Right renal pelvis (tissue), 4 donors: ENCODE data around the gene RELN. TPM values are rescaled to one million over a fixed set of nuclear protein-coding genes. Genes with fewer than 3 reads are reported as not detected.
"Not testable (repeated sequence)": the region's sequence is repeated elsewhere in the genome, so short reads cannot be mapped to it uniquely, and the experiment has no call there.

Experiments
- DNase-seq, 4 donors: peaks; one replicate each; pipeline ENCODE4 v3.0.0-alpha.2; 2013; ENCODE audit warnings: low read depth in 4 of 4, low spot score in 3 of 4, missing footprints in 1 of 4
- polyA plus RNA-seq, 4 donors: library from polyadenylated mRNA; unstranded; fragments of 120-200 nt; gene quantifications; one replicate each; pipeline ENCODE4 v1.2.1, GENCODE V29; 2013; ENCODE audit not compliant: insufficient read length in 4 of 4

Gene RELN
- polyA plus RNA-seq, 4 donors: 12.9 to 24.5 (median 18.7) TPM

DNA sequence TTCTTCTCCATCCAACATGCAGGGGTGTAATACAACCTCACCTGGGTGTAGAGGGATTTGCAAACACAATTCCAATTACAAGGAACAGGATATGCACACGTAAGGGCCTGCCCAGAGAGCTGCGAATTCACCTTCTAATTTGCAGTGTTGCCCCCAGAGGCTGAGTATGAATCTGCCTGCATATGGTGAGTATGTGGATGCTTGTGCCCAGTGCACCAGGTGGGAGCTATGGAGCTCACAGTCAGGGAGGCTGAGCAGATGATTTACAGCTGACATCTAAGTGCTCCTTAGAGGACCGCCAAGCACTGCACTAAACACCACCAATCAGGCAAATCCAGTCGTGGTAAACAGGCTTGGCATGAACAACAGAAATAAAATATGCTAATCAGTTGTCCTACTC, 132.0 kb downstream of the RELN start:
- no peak for DNase-seq

DNA sequence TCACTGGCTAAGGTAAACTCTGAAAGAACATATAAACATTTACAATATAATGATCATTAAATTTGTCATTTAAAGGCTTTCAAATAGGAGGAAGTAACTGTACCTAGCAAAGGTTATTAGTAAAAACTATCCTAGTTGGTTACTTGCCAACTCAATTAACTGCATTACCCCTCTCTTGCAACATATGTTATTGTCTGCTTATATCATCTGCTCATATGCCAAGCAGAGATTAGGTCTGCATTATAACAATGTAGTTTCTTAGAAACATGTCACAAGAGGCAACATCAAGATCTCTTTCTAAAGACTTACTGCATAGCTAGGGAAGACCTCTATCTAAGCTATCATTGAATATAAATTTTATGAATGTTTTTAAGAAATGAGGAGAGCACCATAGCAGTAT, 132.5 kb downstream of the RELN start:
- DNase-seq: no peak

GRCh38 chr7:103855671-103856070, 133.8 kb downstream of the RELN start:
- no peak for DNase-seq

- DNase-seq: no peak
These were observed 134.8 kb downstream of the RELN start for GRCh38 chr7:103854611-103855010.

- DNase-seq: peak in 3 of 4 donors; percentile 37 to 51 (median 43)
These were observed 138.1 kb downstream of the RELN start for GRCh38 chr7:103851357-103851756.

DNA sequence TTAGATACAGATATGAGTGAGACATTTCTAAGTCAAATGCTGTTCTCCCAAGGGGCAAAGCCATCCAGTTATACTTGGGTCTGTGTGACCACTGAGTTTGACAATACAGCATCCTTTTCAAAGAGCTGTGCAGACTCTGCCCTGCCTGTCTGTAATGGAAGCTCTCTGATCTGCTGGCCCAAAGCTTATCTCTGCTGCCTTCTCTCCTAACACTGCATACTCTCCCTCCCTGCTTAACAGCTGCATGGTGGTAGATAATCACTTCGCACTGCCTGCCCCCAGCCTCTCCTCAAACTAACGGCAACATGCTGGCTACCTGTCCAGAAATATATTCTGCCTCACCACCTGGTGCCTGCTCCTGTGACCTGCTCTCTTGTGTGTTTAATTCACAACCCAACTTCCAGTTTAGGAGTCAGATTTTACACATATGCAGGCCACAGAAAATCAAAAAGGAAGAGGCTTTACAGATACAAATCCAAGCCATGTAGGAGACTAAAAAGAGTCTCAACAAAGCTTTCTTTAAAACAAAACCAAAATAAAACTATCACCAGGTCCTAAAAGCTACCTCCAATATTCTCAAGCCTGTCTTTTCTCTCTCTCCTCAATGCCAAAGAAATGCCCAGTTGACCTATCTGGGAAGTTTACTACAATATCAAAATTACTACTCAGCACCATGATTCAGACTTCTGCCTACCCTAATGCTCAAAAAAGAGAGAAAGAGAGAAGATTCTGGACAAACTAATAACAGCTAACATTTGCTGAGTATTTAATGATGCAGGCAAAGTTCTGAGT, 145.6 kb downstream of the RELN start:
- DNase-seq: no peak

GRCh38 chr7:103833401-103833800, 156.1 kb downstream of the RELN start:
- DNase-seq: no peak

DNA sequence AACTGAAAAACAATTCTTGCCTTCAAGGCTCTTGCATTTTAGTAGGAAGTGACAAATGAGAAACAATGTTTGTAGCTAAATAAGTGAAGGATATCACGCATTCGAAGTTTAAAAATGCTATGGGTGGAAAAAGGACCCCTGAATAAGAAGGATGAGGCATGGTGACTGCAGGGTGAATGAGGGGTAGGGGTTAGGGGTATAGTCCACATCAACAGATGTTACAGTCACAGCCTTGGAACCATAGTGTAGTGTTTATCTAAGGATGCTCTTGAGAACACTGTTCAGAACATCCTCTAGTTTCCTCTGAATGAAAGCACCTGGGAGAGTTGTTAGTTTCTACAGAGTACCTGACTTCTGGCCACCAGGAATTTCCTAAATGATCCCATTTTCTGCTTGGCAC, 157.0 kb downstream of the RELN start:
- no peak for DNase-seq

DNA sequence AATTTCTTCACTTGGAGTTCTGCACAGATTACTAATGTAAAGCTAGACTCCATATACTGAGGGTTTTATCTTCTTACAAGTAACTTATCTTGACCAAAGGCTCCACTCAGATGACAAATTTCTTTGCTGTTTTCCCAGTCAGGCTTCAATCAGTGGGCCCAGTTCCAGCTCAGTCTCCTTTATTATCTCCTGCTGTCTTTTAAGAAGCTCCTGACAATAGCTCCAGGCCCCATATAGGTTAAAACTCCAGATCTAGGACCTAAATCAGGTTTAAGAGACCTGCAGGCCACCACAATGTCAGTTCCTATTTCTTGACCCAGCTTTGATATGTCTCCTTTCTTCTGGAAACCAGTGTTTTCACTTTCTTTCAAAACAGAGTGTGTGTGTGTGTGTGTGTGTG, 165.2 kb downstream of the RELN start:
- no peak for DNase-seq

DNA sequence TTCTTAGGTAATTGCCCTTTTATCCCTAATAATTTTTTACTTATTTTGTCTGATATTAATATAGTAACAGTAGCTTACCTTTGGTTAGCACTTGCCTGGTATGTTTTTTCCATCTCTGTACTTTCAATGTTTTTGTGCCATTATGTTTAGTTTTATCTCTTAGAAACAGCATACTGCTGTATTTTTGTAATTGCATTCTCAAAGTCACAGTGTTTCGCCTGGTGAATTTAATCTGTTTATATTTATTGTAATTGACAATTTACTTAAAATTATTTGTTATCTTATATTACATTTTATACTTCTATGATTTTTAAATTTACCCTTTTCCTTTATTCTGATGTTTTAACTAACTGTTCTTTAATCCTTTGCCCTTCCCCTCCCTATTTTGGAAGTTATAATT, 166.4 kb downstream of the RELN start:
- no peak for DNase-seq

DNA sequence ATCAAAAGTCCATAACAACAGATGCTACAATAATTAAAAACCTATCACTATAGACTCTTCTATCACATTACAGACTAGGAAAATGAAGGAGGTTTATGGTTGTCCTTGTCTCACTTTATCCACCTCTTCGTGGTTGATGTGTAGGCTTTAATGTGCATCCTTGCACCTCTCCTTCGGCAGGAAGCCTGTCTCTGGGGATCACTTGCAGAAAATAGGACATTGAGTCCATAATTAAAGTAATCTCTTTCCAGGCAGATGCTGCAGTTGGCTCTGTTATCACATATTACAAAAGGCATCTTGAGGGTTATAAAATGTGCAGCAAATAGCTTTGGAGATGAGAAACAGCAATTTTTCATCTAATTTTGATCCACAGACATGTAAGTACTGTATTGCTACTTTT, 168.4 kb downstream of the RELN start:
- no peak for DNase-seq

- not testable (repeated sequence) for DNase-seq
These were observed 173.5 kb downstream of the RELN start for GRCh38 chr7:103815972-103816371.

DNA sequence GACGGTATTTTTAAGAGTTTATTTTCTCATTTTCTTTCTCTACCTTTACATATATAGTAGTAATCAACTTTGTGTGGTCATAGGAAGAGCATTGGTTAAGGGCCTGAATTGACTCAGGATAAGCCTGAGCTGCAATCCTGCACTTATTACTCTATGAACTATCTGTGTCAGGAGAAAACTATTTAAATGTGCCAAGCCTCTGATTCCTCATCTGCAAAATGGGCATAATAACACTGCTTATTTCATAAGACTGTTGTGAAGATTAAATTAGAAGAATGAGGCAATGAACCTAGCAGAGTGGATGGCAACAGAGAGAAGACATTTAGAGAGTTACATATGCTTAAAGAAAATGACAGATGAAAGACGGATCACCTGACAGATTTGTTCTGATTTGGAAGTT, 175.5 kb downstream of the RELN start:
- DNase-seq: no peak

GRCh38 chr7:103811997-103812396, 177.5 kb downstream of the RELN start:
- DNase-seq: peak in 1 of 4 donors; percentile 18

- DNase-seq: no peak
These were observed 178.2 kb downstream of the RELN start for GRCh38 chr7:103811290-103811689.

GRCh38 chr7:103810112-103810744, 179.2 kb downstream of the RELN start:
- peak in 1 of 4 donors; percentile 23 for DNase-seq

DNA sequence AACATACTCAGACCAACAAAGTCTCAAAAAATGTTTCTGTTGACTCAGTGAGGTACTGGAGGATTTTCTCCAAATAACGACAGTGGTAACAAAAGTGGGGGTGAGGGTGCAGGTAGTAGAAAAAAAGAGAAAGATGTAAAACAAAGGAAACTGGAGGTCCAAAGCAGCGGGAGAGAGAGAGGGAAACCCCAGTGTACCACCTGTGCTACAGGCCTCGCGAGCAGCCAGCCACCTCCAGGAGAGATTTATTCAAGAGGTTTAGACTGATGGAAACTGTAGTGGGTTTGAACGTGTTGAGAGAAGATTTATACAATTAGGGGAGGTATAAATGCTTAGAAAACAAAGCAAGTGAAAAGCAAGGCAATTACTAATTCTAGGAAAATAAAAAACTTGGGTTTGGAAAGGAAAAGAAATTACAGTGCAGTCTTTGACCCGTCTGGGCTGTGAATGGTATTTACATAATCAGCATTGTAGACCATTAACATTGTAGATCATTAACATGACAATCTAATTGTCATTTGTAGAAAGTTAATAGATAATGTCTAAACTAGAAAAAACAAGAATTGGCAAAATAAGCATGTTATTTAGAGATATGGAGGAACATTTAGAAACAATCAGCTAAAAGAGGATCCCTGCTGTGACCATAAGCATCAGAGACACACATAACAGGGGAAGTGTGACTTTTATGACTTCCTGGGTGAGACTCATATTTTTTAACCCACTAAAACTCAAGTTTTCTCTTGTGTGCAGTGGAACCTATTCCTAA, 180.0 kb downstream of the RELN start:
- DNase-seq: peak in 1 of 4 donors; percentile 10

- DNase-seq: no peak
These were observed 184.1 kb downstream of the RELN start for GRCh38 chr7:103805346-103805745.

DNA sequence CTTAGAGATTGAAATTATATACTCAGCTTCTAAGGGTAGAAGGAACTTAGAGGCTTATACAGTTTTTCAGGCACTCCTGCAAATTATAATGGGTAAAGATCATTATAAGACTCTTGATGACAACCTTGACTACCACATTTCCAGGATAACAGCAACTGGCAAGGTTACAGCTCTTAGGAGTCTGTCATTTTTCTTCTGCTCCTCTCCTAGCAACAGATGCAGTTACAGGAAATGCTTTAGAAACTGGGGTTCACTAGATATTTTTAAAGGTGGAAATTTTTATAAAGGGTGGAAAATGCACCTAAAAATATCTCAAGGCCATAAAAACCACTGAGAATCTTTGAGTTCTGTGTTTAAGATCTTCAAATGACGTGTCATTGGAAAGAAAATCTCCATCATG, 185.8 kb downstream of the RELN start:
- no peak for DNase-seq

DNA sequence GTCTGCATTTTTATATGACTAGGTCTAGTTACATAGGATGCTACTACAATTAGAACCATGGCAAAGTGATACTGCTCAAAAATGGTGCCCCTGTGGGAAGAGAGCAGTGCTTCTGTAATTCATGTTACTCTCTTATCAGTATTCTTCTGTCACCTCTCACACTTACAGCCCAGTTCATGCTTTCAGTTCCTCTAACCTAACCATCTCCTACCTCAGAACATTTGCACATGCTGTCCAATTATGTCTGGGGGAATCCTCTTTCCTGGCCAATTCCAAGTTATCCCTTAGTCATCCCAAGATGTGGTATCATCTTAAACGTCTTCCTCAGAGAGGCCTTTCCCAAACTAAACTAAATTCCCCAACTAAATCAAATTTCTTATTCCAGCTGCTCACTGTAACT, 190.2 kb downstream of the RELN start:
- no peak for DNase-seq

GRCh38 chr7:103797647-103798307, 191.7 kb downstream of the RELN start:
- no peak for DNase-seq
